Measurements from ENCODE around the gene GINS3.

The GINS3 gene

GRCh38 chr16:58425756-58426494 lies 33.7 kb downstream of the GINS3 start:
- no peak for DNase-seq (ENCODE audit: low spot score)

GRCh38 chr16:58426966-58427365 lies 34.7 kb downstream of the GINS3 start:
- DNase-seq (ENCODE audit: low spot score) = no peak

- DNase-seq (ENCODE audit: low spot score) = no peak
These were observed 36.6 kb downstream of the GINS3 start for GRCh38 chr16:58428621-58429542.

DNA sequence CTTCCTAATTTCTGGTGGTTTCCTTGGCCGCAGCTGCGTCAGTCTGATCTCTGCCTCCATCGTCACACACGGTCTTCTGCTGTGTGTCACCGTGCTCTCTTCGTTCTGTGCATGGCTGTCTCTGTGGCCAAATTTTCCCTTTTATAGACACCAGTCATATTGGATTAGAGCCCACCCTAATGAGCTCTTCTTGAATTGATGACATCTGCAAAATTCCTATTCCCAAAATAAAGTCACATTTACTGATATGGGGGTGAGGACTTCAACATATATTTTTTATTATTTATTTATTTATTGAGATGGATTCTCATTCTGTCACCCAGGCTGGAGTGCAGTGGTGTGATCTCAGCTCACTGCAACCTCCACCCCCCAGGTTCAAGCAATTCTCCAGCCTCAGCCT lies 38.4 kb downstream of the GINS3 start:
- no peak for DNase-seq (ENCODE audit: low spot score)

DNA sequence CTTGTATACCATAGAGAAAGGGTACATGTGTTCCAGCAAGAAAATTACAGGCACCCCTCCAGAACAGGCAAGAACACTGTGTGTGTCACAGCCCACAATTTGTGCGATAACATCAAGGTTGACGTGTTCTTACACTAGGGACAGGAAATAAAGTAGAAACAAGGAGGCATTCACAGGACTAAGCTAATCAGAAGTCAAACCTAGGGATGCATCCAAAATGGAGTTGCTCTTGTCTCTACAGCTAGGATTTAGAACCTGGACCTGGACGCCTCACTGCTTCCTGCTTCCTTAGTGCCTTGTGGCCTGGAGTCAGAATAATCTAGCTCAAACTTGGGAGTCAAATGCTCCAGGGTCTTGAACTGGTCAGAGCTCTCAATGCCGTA lies 41.3 kb downstream of the GINS3 start:
- DNase-seq (ENCODE audit: low spot score) = peak; percentile 34

DNA sequence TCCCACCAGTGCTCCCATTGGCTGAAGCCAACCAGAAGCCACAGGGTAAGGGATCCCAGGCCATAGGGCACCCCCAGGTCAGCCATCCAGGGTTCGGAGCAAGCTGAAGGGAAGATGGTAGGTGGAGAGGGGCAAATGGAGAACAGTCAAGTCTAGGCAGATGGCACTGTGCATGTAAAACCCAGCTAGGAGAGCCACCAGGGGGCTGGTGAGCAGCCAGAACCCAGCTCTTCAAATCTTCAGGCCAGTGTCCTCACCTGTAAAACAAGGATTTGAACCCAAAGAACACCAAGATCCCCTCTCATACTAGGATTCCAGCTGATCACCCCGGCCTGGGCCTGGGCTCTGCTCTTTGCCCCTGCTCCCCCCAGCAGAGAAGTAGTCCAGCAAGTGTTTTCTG lies 43.5 kb downstream of the GINS3 start:
- DNase-seq (ENCODE audit: low spot score) = no peak

- DNase-seq (ENCODE audit: low spot score) = no peak
These were observed 47.9 kb downstream of the GINS3 start for GRCh38 chr16:58440131-58440530.

GRCh38 chr16:58442547-58442946 lies 50.3 kb downstream of the GINS3 start:
- DNase-seq (ENCODE audit: low spot score) = no peak

- DNase-seq (ENCODE audit: low spot score) = no peak
These were observed 51.5 kb downstream of the GINS3 start for GRCh38 chr16:58443783-58444182.

- no peak for DNase-seq (ENCODE audit: low spot score)
These were observed 52.0 kb downstream of the GINS3 start for GRCh38 chr16:58444265-58444664.

DNA sequence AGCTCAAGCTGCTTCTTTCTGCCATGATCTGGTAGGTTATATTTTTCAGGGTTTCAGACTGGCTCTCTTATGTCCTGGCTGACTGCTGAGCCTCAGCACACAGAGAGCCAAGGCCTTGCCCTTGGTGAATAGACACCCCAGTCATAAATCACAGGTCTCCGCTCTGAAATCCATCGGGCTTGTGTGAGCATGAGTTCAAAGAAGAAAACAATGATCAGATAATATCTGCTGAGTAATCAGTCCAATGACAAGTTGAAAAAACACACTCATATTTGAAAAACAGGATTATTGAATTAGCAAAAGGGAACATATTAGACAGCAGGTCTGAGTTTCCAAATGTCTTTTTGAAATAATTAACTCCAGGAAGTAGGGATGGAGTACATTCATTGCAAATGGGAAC lies 56.6 kb downstream of the GINS3 start:
- DNase-seq (ENCODE audit: low spot score) = no peak

GRCh38 chr16:58449306-58449705 lies 57.0 kb downstream of the GINS3 start:
- DNase-seq (ENCODE audit: low spot score) = no peak

DNA sequence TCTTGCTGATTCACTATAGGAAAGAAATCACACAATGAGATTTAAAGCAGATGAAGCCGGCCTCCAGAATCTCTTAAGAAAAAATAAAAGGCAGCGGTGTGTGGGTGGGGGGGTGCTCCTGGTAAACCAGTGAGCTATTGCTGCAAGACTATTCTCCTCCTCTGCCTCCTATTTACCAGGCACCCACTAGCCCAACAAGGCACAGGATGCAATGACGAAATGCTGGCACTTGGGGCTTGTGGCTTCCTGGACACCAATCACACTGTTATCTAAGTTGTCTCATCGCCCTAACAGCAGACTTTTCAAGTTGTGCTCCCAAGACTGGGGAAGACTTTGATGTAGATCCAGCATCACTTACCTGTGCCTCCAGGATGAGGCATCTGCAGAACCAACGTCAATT lies 57.5 kb downstream of the GINS3 start:
- DNase-seq (ENCODE audit: low spot score) = no peak

GRCh38 chr16:58450590-58450989 lies 58.3 kb downstream of the GINS3 start:
- no peak for DNase-seq (ENCODE audit: low spot score)

DNA sequence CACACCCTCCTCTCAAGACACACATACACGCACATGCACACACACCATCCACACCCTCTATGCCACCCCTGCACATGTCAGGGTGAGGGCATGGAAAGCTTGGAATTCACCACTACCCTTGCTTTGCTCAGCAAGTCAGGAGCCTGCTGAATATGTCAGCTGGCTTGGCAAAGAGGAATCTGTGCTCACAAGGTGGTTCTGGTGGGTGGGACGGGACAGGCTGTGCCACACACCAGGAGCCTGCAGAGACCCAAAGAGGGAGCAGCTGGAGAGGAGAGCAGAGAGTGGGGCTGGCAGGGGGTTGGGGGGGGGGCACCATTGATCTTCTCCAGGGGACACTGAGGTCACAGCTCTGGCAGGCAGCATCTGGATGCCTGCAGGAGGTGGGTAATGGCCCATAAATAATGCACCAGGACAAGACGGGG lies 59.0 kb downstream of the GINS3 start:
- no peak for DNase-seq (ENCODE audit: low spot score)

- peak; percentile 10 for DNase-seq (ENCODE audit: low spot score)
These were observed 59.7 kb downstream of the GINS3 start for GRCh38 chr16:58451945-58452401.

GRCh38 chr16:58452640-58453039 lies 60.4 kb downstream of the GINS3 start:
- no peak for DNase-seq (ENCODE audit: low spot score)

GRCh38 chr16:58454178-58454577 lies 61.9 kb downstream of the GINS3 start:
- no peak for DNase-seq (ENCODE audit: low spot score)

DNA sequence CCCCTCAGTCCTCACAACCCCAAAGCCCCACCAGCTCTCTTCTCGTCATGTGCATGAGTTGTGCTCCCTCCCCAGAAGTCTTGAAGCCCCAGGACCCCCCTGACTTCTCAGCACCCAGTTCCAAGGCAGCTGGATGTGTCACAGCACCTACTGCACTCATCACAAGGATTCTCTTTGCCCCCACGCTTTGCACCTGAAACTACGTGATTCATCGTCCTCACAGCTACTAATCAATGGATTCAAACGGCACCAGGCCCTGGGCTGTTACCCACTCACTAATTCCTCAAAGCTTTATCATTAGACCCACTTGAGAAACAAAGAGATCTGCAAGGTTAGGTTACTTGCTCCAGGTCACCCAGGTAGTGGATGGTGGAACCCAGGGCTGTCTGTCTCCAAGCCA lies 62.6 kb downstream of the GINS3 start:
- no peak for DNase-seq (ENCODE audit: low spot score)

Measured in hematopoietic multipotent progenitor cell treated with erythropoietin and hydrocortisone succinate and interleukin-3 and kit ligand, for 15 days (in vitro differentiated cells).